AG10803 (cell line): ENCODE results near the gene GRM5.
"Not testable (repeated sequence)": the region's sequence is repeated elsewhere in the genome, so short reads cannot be mapped to it uniquely, and the experiment has no call there.

Source experiments
- DNase-seq: peaks from one replicate; pipeline ENCODE4 v3.0.0; 2010; ENCODE audit warnings: low read depth
- H3K4me3 ChIP-seq: 2 replicates; pipeline ENCODE4 v1.5.1; 2011; ENCODE audit warnings: mild to moderate bottlenecking, low read length, control low read depth
- TF ChIP-seq, protein P1 (sequence below): conservative IDR thresholded peaks from 2 replicates; pipeline ENCODE4 v1.5.1; 2011; ENCODE audit warnings: mild to moderate bottlenecking, low read length, control low read depth, inconsistent platforms

The GRM5 gene

GRCh38 chr11:88849368-88849767 is 216.4 kb downstream of the GRM5 start:
- DNase-seq: peak; percentile 12
- H3K4me3 ChIP-seq: no peak overlapping the region
- TF ChIP-seq, protein P1, sequence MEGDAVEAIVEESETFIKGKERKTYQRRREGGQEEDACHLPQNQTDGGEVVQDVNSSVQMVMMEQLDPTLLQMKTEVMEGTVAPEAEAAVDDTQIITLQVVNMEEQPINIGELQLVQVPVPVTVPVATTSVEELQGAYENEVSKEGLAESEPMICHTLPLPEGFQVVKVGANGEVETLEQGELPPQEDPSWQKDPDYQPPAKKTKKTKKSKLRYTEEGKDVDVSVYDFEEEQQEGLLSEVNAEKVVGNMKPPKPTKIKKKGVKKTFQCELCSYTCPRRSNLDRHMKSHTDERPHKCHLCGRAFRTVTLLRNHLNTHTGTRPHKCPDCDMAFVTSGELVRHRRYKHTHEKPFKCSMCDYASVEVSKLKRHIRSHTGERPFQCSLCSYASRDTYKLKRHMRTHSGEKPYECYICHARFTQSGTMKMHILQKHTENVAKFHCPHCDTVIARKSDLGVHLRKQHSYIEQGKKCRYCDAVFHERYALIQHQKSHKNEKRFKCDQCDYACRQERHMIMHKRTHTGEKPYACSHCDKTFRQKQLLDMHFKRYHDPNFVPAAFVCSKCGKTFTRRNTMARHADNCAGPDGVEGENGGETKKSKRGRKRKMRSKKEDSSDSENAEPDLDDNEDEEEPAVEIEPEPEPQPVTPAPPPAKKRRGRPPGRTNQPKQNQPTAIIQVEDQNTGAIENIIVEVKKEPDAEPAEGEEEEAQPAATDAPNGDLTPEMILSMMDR: no peak

DNA sequence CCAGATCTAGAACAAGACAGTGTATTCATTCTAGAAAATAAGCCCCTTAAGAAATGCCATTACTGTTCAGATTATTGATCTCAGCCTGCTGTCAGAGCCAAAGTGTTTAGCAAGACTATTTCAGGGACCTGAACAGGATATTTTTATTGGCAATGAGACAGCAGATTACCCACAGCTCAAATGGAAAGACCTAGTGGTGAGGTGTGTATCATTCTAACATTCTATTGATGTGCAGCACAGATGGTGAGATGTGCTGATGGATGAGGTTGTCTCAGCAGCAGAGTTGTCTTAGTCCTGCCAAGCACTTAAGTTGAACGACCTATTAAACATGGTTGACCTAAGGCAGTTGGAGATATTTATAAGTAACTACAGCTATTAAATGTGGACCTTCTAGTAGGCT is 219.5 kb downstream of the GRM5 start:
- H3K4me3 ChIP-seq, DNase-seq: not testable (repeated sequence)

GRCh38 chr11:88844941-88845340 is 220.8 kb downstream of the GRM5 start:
- not testable (repeated sequence) for H3K4me3 ChIP-seq, DNase-seq

DNA sequence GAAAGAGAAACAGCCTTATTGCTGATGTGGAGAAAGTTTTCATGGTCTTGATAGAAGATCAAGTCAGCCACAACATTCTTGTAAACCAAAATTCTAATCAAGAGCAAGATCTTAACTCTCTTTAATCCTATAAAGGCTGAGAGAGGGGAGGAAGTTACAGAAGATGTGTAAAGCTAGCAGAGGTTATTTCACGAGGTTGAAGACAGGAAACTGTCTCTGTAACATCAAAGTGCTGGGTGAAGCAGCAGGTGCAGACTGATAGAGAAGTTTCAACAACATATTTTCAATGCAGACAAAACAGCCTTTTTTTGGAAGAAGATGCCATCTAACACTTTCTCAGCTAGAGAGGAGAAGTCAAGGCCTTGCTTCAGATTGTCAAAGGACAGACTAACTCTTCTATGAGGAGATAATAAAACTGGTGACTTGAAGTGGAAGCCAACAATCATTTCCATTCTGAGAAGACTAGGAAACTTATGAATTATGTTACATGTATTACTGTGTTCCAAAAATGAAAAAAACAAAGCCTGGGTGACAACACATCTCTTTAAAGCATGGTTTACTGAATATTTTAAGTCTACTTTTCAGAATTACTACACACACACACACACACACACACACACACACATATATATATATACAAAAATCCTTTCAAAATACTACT is 221.9 kb downstream of the GRM5 start:
- DNase-seq, H3K4me3 ChIP-seq: not testable (repeated sequence)

DNA sequence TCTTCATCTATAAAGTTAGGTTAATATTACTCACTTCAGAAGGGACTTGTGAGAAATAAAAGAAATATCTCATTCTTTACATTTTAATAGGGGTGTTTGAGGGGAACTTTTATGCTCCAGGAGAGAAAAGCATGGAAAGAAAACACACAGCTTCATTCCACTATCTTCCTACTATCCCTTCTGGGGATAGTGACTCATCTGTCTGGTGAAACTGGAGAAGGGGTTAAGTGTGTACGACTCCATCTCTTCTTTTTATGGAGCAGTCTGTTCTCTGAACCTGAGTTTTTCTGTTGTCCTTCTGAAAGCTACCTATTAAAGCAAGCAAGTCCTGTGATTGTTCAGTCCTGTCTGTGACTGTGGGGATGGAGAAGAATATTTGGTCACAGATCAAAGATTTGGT is 227.6 kb downstream of the GRM5 start:
- H3K4me3 ChIP-seq, DNase-seq: not testable (repeated sequence)

DNA sequence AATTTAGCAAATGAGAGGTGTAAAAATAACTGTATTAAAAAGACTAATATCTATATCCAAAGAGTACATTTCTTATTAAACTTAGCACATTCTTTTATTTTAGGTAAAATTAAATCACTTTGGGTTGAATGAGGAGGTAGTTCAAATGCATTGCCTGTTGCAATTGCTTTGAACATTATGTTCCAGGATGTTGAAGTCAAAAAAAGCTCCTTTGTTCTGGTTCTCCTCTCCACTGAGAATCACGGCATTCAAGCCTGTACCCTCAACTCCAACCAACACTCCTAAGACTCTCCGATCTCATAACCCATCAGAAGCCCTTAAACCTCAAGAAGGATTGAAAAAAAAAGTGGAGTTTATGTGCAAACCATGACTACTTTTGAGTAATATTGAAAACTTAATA is 230.1 kb downstream of the GRM5 start:
- not testable (repeated sequence) for H3K4me3 ChIP-seq, DNase-seq

GRCh38 chr11:88831303-88831890 is 234.4 kb downstream of the GRM5 start:
- DNase-seq: no peak
- TF ChIP-seq, protein P1: no peak
- H3K4me3 ChIP-seq: no peak overlapping the region

- DNase-seq: no peak
- no peak overlapping the region for H3K4me3 ChIP-seq
- TF ChIP-seq, protein P1: no peak
These were observed 238.6 kb downstream of the GRM5 start for GRCh38 chr11:88827018-88827676.

DNA sequence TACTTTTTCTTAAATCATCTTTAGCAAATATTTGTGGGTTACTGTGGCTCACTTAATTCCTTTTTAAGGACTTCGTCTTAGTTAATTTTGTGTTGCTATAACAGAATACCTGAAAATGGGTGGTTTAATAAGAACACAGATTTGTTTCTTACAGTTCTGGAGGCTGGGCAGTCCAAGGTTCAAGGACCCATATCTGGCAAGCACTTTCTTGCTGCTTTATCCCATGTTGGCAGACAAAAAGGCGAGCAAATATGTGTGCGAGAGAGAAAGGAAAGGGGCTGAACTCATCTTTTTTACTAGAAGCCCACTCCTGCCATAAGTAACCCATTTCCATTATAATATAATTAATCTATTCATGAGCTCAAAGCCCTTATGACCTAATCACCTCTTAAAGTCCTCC is 246.2 kb downstream of the GRM5 start:
- TF ChIP-seq, protein P1: no peak
- DNase-seq: no peak
- no peak overlapping the region for H3K4me3 ChIP-seq

GRCh38 chr11:88818978-88819377 is 246.8 kb downstream of the GRM5 start:
- no peak overlapping the region for H3K4me3 ChIP-seq
- no peak for DNase-seq
- TF ChIP-seq, protein P1: no peak
